AG04449 (cell line): ENCODE measurements around the gene CACNA1C.

Source experiments
- CTCF ChIA-PET: fragments of 350-600 bp; formaldehyde crosslinking; extraction: SDS; loops from one replicate; lab custom pipeline; 2021; ENCODE audit warnings: antibody characterized with exemption; lab: Yijun Ruan, JAX
- POLR2A ChIA-PET: fragments of 400-600, 350-600 bp; formaldehyde crosslinking; extraction: SDS; loops from one replicate; lab custom pipeline; 2020; ENCODE audit warnings: antibody characterized with exemption, inconsistent platforms; lab: Yijun Ruan, JAX
- DNase-seq: peaks from one replicate; pipeline ENCODE4 v3.0.0-alpha.2; 2010; ENCODE audit warnings: low read depth, low spot score
- H3K4me3 ChIP-seq: 2 replicates; pipeline ENCODE4 v1.5.1; 2011; ENCODE audit warnings: low read depth, mild to moderate bottlenecking, control low read depth, low read length
- TF ChIP-seq, protein P1 (sequence below): IDR thresholded peaks from one replicate; pipeline ENCODE4 v1.5.1; 2011; ENCODE audit warnings: mild to moderate bottlenecking, moderate library complexity, low read length, control low read depth, inconsistent platforms; ENCODE audit not compliant: insufficient read depth; ENCODE audit errors: missing control alignments

CACNA1C gene

DNA sequence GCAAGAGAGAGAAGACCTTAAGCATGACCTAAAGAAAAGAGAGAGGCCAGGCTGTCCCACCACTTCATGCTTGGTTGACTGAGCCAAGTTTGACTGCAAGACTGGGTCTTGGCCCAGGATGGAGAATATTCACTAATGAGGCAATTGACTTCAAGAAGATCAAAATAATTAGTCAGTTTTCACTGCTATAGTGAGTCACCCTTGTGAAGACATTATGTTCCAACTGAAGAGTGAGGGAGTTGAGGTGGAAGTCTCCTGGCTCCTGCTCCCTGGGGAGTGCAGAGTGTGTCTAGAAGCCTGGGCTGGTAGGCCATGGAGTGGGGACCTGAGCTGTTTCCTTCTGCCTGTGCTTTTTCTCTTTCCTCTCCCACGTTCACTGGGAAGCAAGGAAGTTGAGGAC is 117.6 kb downstream of the CACNA1C start:
- H3K4me3 ChIP-seq, result no peak overlapping the region
- ChIA-PET CTCF (interaction anchor here (1.2 to 1.8 kb wide), 2 partner anchors 9 to 11 kb away, joined by 3 to 5 read pairs; no protein-coding TSS in a partner anchor), POLR2A (no interaction called here)
- TF ChIP-seq, protein P1, sequence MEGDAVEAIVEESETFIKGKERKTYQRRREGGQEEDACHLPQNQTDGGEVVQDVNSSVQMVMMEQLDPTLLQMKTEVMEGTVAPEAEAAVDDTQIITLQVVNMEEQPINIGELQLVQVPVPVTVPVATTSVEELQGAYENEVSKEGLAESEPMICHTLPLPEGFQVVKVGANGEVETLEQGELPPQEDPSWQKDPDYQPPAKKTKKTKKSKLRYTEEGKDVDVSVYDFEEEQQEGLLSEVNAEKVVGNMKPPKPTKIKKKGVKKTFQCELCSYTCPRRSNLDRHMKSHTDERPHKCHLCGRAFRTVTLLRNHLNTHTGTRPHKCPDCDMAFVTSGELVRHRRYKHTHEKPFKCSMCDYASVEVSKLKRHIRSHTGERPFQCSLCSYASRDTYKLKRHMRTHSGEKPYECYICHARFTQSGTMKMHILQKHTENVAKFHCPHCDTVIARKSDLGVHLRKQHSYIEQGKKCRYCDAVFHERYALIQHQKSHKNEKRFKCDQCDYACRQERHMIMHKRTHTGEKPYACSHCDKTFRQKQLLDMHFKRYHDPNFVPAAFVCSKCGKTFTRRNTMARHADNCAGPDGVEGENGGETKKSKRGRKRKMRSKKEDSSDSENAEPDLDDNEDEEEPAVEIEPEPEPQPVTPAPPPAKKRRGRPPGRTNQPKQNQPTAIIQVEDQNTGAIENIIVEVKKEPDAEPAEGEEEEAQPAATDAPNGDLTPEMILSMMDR, result no peak
- DNase-seq, result no peak

DNA sequence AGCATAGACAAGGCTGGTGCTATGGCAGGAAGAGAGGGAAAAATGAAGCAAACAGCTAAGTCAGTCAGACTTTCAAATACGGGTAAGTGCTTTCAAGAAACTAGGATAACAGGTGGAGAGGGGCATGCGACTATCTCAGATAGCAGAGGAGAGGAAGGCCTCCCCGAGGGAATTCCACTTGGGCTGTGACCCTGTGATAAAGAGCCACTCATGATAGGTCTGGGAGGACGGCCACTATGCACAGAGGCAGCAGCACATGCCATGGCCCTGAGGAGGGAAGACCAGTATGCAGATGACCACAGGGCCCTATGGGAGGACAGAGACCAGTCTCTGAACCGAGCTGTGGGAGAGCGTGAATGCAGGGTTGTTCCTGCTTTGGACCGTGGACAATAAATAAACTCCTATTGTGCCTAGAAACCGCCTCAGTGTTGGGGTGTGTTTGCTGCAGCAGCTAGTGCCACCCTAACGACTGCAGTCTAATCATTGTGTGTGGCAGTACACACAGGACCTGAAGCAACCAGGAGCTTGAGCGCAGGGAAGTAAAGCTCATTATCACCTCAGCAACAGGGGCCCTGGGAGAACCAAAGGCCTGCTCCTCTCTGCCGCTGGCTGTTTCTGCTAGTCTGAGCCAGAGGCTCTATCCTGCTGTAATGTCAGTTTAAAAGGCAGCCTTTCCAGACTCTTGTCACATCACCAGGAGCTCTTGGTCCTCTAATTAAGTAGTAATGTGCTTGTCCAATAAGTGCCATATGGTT is 119.1 kb downstream of the CACNA1C start:
- no peak for DNase-seq
- TF ChIP-seq, protein P1, result no peak
- ChIA-PET CTCF (interaction anchor here (0.8 to 2.1 kb wide), 5 partner anchors 12 to 411 kb away, joined by 3 to 9 read pairs (median 4); no protein-coding TSS in a partner anchor), POLR2A (no interaction called here)
- H3K4me3 ChIP-seq, result no peak overlapping the region

DNA sequence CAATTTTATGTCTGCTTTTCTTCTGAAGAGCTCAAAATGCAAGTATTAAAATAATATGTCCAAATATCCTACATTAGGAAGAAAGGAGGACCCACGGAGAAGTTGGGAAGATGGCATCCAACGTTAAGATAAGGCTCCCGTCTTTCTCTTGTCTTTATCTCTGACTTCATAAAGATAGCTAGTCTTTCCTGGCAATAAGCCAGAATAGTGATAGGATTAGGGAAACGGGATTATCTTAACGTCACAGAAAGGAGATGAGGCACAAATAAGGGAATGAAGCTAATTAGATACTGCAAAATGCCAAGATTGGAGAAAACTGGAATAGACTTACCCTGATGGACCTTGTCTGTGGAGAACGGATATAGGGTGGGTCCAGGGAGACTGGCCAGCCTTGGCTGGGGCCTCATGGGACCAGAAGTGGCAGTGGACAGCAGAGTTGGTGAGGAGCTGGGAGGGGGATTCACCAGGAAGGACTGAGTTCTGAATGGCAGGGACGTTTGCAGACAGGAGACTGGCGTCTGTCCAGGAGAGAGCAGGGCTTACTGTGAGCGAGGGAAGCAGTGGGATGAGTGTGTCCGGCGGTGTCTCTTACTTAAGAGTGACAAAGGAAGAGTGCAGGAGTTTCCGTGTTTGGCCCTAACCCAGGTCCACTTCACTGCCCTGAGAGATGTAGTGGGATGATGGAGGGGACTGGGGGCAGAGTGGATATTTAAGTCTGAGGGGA is 119.9 kb downstream of the CACNA1C start:
- ChIA-PET CTCF (interaction anchor here (0.8 to 2.1 kb wide), 5 partner anchors 11 to 410 kb away, joined by 3 to 9 read pairs (median 4); no protein-coding TSS in a partner anchor), POLR2A (no interaction called here)
- TF ChIP-seq, protein P1, result no peak
- DNase-seq, result no peak
- H3K4me3 ChIP-seq, result no peak overlapping the region

DNA sequence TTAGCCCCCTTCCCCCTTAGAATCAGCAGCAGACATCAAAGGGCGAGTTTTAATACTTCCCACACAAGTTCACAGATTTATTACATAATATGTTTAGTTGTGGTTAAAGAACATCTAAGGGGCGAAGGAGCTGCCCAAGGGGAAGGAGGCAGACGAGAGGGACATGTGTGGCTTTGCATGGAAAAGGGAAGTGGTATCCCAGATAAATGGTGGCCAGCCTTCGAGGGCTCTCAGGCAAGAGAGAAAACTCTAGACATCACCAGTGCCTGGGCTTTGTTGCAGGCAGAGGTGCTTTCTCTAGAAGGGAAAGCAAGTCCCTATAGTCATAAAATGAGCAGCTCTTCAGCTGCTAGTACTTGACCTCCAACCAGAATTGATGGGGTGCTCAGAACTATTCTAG is 121.2 kb downstream of the CACNA1C start:
- H3K4me3 ChIP-seq, result no peak overlapping the region
- CTCF ChIA-PET, result interaction anchor here (1.9 kb wide), 1 partner anchor 409 kb away, joined by 6 read pairs; no protein-coding TSS in a partner anchor
- POLR2A ChIA-PET, result no interaction called here
- TF ChIP-seq, protein P1, result no peak
- DNase-seq, result no peak

DNA sequence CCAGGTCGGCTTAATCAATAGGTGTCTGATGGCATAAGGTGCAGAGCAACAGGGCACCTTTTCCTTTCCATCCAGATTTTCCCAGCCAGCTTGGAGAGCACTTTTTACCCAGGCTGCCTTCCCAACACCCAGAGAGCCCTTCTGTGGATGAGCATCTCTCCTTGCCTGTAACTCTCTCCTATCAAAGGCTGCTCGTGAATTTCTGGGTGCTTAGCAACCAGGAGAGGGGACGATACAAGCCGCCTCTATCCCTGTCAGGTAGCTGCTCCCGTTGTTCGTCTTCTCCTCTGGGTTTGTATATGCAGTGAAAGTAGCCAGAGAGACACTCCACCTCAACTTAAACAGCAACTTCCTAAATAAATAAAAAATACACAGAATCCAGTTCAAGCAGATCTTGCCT is 124.2 kb downstream of the CACNA1C start:
- no peak overlapping the region for H3K4me3 ChIP-seq
- DNase-seq, result no peak
- ChIA-PET POLR2A (no interaction called here), CTCF (no interaction called here)
- TF ChIP-seq, protein P1, result no peak

DNA sequence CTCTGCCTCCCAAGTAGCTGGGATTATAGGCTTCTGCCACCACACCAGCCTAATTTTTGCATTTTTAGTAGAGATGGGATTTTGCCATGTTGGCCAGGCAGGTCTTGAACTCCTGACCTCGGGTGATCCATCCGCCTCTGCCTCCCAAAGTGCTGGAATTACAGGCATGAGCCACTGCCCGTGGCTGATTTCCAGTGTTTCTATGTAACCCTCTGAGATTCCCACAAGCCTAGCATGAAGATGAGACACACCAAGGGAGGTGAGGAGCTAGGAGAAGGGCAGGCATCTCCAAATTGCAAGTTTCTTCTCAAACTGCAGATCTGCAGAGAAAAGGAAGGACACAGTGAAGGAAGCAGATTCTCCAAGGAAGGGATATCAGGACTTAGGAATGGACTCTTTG is 125.0 kb downstream of the CACNA1C start:
- POLR2A ChIA-PET, result no interaction called here
- no peak overlapping the region for H3K4me3 ChIP-seq
- TF ChIP-seq, protein P1, result no peak
- no peak for DNase-seq
- CTCF ChIA-PET, result no interaction called here
